GM12864 (cell line): ENCODE measurements around the gene IRAK4.

Experiments
- DNase-seq: peaks from one replicate; pipeline ENCODE4 v3.0.0-alpha.2; 2011; ENCODE audit warnings: low read depth
- H3K4me3 ChIP-seq: 2 replicates; pipeline ENCODE4 v1.5.1; 2011; ENCODE audit warnings: mild to moderate bottlenecking, low read depth, low read length, control low read depth
- TF ChIP-seq, protein P1 (sequence below): IDR thresholded peaks from 2 replicates; pipeline ENCODE4 v1.5.1; 2011; ENCODE audit warnings: low read depth, mild to moderate bottlenecking, moderate library complexity, low read length, control low read depth, inconsistent platforms; ENCODE audit errors: missing control alignments

Gene IRAK4

DNA sequence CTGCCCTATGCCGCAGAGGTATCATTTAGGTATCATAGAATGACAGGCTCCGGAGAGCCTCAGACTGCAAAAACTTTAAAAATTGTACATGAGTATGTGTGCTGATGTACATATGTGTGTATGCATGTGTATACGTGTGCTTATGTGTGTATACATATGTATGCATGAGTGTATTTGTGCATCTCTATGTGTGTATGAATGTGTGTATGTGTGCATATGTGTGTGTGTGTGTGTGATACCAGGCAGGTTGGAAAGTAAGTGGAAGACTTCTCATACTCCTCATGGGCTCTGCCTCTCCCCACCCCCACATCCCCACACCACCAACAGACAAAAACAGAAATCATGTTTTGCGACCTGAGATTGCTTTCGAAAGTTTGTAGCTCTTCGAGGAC lies 76.5 kb downstream of the IRAK4 start:
- peak overlapping the region; percentile 86 for H3K4me3 ChIP-seq
- TF ChIP-seq, protein P1, sequence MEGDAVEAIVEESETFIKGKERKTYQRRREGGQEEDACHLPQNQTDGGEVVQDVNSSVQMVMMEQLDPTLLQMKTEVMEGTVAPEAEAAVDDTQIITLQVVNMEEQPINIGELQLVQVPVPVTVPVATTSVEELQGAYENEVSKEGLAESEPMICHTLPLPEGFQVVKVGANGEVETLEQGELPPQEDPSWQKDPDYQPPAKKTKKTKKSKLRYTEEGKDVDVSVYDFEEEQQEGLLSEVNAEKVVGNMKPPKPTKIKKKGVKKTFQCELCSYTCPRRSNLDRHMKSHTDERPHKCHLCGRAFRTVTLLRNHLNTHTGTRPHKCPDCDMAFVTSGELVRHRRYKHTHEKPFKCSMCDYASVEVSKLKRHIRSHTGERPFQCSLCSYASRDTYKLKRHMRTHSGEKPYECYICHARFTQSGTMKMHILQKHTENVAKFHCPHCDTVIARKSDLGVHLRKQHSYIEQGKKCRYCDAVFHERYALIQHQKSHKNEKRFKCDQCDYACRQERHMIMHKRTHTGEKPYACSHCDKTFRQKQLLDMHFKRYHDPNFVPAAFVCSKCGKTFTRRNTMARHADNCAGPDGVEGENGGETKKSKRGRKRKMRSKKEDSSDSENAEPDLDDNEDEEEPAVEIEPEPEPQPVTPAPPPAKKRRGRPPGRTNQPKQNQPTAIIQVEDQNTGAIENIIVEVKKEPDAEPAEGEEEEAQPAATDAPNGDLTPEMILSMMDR, result no peak
- DNase-seq, result no peak

DNA sequence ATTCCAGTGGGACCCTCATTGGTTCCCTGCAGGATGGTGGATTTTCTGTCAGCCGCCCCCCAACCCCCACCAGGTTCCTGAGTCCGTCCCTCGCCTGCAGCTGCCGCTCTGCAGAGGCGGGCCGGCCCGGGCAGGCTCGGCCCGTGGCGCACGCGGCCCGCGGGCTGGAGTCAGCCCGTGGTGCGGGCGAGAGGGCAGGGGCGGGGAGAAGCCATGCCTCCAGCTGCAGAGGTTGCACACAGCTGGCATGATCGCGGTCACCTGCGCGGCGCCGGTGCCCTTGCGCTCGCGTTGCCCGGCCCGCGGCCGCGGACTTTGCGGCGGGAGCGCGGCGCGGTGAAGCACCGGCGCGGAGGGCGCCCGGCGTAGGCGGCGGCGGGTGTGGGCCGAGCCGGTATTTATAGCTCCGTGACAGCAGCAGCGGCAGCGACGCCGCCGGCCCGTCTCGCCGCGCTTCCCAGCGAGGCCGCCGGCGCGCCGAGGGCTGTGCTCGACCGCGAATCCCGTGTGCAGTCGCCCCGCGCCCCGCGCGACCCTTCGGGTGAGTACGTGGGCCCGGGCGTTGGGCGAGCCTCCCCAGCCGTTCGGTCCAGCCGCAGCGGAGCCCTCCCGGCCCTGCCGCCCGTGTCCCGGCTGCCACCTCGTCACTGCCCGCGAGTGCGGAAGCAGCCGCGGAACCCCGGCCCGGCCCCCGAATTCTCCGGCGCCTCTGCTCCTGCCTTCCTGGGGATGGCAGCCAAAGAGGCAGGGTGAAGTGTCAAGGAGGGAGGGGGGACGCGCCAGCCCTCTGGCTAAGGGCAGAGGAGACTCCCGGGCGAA lies 77.1 kb downstream of the IRAK4 start, which contains the start of gene TMEM117:
TSS of gene TMEM117 (plus strand) at position 426 of the 819 bp plus-strand sequence.
- no peak for DNase-seq
- H3K4me3 ChIP-seq, result peak within 1 kb of the TSS; percentile 86
- TF ChIP-seq, protein P1, result no peak

DNA sequence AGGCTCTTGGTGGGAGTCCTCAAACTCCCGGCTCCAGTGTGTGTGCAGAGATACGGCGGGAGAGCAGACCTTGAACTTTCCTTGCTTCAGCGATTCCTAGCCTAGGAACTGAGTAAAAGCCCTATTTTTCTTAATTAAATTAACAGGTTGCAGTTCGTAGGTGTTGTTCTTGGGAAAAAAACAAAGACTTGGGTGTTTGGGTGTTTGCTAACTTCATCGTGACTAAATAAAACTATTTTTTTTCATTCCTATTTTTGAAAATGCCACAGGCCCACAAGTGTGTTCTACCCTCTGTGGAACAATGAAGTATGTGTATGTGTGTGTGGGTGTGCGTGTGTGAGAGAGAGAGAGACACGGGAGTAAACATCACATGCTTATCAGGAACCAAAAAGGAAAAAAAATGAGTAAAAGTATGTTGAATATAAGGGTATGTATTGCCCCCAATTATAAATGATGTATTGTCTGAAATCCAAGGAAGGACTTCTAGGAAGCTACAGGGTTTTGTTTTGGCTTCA lies 77.8 kb downstream of the IRAK4 start:
- DNase-seq, result no peak
- TF ChIP-seq, protein P1, result no peak
- peak overlapping the region; percentile 86 for H3K4me3 ChIP-seq
